Sciatic nerve (tissue), 2 donors: Measurements from ENCODE around the gene CGB8. TPM values are rescaled to one million over a fixed set of nuclear protein-coding genes. Genes with fewer than 3 reads are reported as not detected.
"Not testable (repeated sequence)": the region's sequence is repeated elsewhere in the genome, so short reads cannot be mapped to it uniquely, and the experiment has no call there.

Experiments used
- ATAC-seq: fragments of 200-7000 bp; cut with Tn5 transposase; one replicate; pipeline ENCODE4 v1.9.1; 2020; ENCODE audit warnings: mild to moderate bottlenecking, moderate library complexity
- DNase-seq: peaks from one replicate; pipeline ENCODE4 v3.0.0-alpha.2; 2020; ENCODE audit warnings: low spot score
- intact Hi-C: fragments of 100-400 bp; cut with DNase I; formaldehyde crosslinking; loops from one replicate; pipeline ENCODE4 v1.14.2; 2022
- total RNA-seq: library from RNA; stranded (reverse); fragmentation: NEBNext Ultra II Directional; extraction: Animal tissue kit (Norgen Biotek cat#: 25700); gene quantifications from one replicate; pipeline ENCODE4 v1.2.1, GENCODE V29; 2021
- donor health status: DM: no; HTN: no; CAD: no.
- donor health status: DM: no; HTN: no; CAD: no.

Gene CGB8
- total RNA-seq, 1 donor from 2014 or later = not detected

DNA sequence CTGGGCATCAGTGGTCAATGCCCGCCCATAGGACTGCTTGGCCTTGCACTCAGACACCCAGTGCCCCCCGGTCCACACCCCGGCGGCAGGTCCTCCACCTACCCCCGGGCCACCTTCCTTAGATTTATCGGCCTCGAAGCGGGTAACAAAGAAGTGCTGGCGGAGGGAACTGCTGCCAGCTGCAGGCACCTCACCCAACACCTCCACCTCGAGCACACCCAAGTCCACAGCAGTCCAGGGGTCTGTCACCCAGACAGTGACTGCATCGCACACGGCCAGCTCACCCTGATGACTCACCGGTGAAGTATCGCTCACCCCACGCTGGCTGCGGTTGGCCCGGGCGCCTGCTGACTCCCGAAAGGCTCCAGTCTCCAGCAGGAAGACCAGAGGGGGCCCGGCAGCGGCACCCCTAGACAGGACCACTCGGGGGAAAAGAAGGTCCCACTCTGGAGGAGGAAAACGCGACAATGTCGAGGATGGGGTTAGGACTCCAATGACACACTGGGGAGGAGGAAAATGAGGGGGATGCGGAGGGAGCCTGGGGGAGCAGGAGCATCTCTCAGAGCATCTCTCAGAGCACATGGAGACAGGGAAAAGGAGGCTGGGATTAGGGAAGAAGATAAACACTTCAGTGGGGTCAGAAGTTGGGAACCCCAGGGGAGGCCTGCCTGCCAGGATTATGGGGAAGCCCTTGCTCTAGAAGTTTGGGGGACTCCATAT, 10.2 kb downstream of the CGB8 start:
- intact Hi-C loops, ATAC-seq, DNase-seq: not testable (repeated sequence)

DNA sequence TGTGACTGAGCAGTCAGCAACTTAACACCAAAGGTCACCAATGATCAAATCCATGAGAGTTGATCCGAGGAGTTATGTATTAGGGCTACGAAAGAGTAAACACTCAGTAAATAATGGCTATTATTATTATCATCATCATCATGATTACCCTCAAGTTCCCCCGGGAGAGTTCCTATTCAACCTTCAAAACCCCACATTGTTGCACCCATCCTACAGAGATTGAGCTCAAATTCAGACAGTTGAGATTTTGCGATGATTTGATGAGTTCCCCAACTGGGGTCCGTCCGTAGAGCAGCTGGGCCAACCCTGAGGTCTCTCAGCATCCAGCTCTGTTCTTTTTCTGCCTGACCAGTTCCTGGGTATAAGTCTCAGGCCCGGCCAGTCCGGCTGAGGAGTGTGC, 10.8 kb downstream of the CGB8 start:
- intact Hi-C loops, ATAC-seq, DNase-seq: not testable (repeated sequence)

DNA sequence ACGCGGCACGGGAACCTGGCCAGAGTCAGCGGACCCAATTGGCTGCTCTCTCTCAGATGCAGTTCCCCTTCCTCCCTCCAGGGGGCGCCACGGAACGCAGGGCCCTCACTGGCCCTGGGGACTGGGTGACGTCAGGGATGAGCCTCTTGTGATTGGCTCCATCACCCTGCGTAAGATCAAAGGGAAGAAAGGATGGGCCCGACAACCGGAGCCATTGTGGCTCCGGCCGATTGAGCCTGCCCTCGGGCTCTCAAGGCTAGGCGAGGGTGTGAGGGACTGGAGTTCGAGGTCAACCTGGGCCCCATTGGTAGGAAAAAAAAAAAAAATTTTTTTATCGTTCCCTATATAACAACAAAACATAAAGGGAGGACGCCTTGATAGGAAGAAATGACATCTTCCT, 12.1 kb downstream of the CGB8 start, which contains the start of gene CGB1:
Gene CGB1, minus strand, starts transcription at position 81 of the 400 bp plus-strand sequence. CDS start 184 bp downstream, outside the sequence.
- ATAC-seq, DNase-seq, intact Hi-C loops: not testable (repeated sequence)

GRCh38 chr19:49031642-49032301, 17.1 kb downstream of the CGB8 start, which contains the start of gene CGB2:
TSS of gene CGB2 (plus strand) at chr19:49031890. CDS start at chr19:49032096, 206 bp downstream.
- intact Hi-C loops, DNase-seq, ATAC-seq: not testable (repeated sequence)

DNA sequence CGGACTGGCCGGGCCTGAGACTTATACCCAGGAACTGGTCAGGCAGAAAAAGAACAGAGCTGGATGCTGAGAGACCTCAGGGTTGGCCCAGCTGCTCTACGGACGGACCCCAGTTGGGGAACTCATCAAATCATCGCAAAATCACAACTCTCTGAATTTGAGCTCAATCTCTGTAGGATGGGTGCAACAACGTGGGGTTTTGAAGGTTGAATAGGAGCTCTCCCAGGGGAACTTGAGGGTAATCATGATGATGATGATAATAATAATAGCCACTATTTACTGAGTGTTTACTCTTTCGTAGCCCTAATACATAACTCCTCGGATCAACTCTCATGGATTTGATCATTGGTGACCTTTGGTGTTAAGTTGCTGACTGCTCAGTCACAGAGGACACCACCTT, 18.6 kb downstream of the CGB8 start:
- ATAC-seq, DNase-seq, intact Hi-C loops: not testable (repeated sequence)

DNA sequence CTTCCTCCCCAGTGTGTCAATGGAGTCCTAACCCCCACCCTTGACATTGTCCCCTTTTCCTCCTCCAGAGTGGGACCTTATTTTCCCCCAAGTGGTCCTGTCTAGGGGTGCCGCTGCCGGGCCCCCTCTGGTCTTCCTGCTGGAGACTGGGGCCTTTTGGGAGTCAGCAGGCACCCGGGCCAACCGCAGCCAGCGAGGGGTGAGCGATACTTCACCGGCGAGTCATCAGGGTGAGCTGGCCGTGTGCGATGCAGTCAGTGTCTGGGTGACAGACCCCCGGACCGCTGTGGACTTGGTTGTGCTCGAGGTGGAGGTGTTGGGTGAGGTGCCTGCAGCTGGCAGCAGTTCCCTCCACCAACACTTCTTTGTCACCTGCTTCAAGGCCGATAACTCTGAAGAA, 19.2 kb downstream of the CGB8 start:
- intact Hi-C loops, ATAC-seq, DNase-seq: not testable (repeated sequence)

GRCh38 chr19:49028686-49029085, 20.2 kb downstream of the CGB8 start:
- DNase-seq, ATAC-seq, intact Hi-C loops: not testable (repeated sequence)

- DNase-seq, intact Hi-C loops: not testable (repeated sequence)
Observed at GRCh38 chr19:49025599-49025998, 23.3 kb downstream of the CGB8 start.

GRCh38 chr19:49025088-49025487, 23.8 kb downstream of the CGB8 start:
- intact Hi-C loops, ATAC-seq, DNase-seq: not testable (repeated sequence)

More at GRCh38 chr19:49025599-49025998, 23.3 kb downstream of the CGB8 start:
- not testable (repeated sequence) for ATAC-seq

- DNase-seq, ATAC-seq, intact Hi-C loops: not testable (repeated sequence)
Observed at GRCh38 chr19:49024233-49024632, 24.7 kb downstream of the CGB8 start, which contains the start of gene CGB3. TSS of gene CGB3 (minus strand) at chr19:49024333. CDS start at chr19:49023971, 362 bp downstream.

GRCh38 chr19:49022116-49022515, 26.8 kb downstream of the CGB8 start:
- no peak for DNase-seq
- ATAC-seq = no peak
- intact Hi-C loops = no loop called here

DNA sequence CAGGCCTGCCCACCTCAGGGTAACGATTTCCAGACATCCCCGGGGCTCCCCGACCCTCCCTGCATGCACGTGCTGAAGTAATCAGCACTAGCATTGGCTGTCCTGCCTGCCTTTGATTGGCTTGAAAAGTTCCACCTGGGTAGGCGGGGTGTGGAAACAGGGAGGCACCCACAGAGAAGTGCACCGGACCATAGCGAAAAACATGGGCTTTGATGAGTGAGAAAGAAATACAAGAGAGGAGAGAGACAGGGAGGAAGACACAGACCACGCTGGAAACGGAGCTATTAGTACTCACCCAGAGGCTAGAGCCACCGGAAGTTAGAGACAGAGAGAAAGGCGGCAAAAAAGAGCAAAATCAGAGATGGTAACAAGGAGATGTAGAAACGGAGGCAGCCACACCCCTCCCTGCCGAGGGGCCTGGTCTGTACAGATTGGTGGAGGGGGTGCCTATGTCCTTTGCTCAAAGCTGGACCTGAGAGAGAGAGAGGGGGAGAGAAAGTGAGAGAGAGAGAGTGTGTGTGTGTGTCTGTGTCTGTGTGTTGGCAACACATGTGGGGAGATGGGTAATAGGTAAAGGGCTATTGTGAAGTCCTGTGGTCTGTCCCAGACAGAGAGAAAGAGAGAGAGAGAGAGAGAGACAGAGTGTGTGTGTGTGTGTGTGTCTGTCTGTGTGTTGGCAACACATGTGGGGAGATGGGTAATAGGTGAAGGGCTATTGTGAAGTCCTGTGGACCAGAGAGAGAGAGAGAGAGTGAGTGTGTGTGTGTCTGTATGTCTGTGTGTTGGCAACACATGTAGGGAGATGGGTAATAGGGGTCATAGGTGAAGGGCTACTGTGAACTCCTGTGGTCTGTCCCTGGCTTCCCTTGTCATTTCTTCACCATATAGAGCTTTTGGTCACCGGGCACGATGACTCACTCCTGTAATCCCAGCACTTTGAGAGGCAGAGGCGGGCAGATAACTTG, 27.7 kb downstream of the CGB8 start:
- intact Hi-C loops = no loop called here
- no peak for DNase-seq
- no peak for ATAC-seq

DNA sequence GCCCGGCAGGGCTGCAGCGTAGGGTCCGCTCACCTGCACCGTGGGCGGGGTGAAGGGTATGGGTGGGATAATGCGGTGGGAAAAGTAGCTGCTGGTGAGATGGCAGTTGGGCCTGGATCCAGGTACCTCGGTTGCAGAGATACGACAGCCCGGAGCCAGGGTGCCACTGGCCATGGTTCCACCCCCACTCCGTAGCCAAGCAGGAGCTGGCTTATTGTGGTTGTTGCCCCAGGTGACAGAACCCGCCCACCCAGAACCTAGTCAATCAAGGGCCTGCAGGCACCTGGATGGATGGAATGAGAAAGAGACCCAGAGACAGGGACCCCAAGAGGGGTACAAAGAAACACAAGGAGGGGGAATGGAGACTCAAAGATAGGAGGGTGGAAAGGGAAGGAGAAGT, 28.6 kb downstream of the CGB8 start:
- ATAC-seq (no peak), DNase-seq (no peak)
- intact Hi-C loops = no loop called here

GRCh38 chr19:49019242-49019932, 29.5 kb downstream of the CGB8 start:
- ATAC-seq (peak; percentile 71), DNase-seq (peak; percentile 71)
- intact Hi-C loops = no loop called here

DNA sequence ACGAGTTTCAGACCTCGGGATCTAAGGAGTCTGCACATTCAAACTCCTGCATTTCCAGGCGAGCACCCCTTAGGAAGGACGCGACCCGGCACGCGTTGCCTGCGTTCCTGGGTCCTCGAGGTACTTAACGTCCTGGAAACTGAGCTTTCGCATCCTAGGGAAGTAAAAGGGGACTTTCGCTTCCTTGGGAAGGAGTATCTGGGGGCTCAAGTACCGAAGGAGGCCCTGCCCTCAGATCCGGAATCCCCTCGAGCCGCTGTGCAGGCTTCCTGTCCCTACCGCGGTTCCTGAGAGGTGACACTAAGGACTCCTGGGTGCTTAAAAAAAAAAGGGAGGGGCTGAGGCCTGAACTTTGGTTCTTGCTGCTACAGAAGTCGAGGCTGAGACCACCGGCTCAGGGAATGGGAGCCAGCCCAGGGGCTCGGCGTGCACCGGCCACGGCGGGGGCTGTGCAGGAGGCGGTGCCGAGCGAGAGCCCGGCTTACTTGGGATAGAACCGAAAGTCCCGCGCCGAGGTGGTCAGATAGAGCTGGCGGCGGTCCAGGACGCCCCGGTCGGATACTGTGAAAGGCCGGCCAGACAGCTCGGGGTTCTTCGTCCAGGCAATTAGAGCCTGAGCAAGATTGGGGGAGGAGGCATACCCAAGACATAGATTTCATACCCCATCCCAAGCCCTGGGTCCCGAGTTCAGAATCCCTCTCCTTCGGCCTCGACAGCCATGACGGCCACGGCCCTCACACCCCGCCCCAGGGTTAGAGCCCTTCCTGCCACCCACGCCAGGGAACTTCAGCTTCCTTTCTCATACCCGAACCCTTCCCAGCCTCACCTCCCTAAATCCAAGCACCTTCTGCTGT, 30.3 kb downstream of the CGB8 start:
- intact Hi-C loops, DNase-seq: not testable (repeated sequence)
- ATAC-seq = peak; percentile 20

DNA sequence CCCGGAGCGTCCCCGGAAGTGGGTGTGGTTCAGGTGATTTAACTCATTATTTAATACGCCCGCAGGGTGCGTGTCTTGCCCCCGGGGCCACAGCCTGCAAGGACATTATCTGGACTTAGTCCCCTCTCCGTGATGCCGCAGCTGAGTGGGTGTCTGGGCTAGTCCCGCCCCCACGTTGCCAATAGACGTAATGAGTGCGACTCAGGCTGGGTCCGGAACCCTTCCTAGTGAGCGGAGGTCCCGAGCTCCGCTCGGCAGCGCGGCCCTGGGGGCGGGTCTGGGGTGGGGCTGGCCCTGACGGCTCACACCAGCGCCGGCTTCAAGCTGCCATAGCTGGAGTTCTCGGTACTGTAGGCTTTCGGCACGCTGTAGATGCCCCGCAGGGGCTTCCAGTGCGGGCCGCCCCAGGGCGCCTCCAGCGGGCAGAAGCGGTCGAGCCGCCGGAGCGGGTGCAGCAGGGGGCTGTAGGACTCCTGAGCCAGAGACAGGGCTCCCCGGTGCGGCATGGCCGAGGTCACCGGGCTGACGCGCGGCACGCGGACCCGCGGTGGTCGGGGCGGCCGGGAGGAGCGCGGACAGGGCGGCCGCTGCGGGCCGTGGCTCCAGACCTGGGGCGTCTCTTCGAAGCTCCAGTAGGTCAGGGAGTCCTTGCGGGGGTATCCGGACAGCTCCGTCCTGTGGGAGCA, 31.1 kb downstream of the CGB8 start:
- ATAC-seq (peak; percentile 52), DNase-seq (no peak)
- intact Hi-C loops = no loop called here
